Stimulated activated CD8-positive, alpha-beta memory T cell treated with anti-CD3 and anti-CD28 coated beads, Interleukin-7, amount 100 ng/mL, for 1 hour (primary cell): ENCODE measurements around the gene LASP1.

Source experiments
- DNase-seq, 2 donors: peaks; one replicate each; pipeline ENCODE4 v3.0.0-alpha.2; 2020; ENCODE audit warnings: low read depth in 2 of 2

LASP1 gene

GRCh38 chr17:38868817-38869525 lies 887 bp upstream of the LASP1 start:
- peak; percentile 70 to 82 for DNase-seq

- peak in 1 of 2 donors; percentile 49 for DNase-seq
Measured at GRCh38 chr17:38870259-38871165, 654 bp downstream of the LASP1 start.

- DNase-seq, result peak in 1 of 2 donors; percentile 53
Measured at GRCh38 chr17:38871247-38872015, 1.6 kb downstream of the LASP1 start.

- no peak for DNase-seq
Measured at GRCh38 chr17:38872027-38872511, 2.2 kb downstream of the LASP1 start.

GRCh38 chr17:38872671-38873385 lies 3.0 kb downstream of the LASP1 start:
- DNase-seq, result no peak

GRCh38 chr17:38873640-38874380 lies 4.0 kb downstream of the LASP1 start:
- no peak for DNase-seq

- DNase-seq, result no peak
Measured at GRCh38 chr17:38874505-38875400, 4.9 kb downstream of the LASP1 start.

GRCh38 chr17:38875477-38876075 lies 5.7 kb downstream of the LASP1 start:
- DNase-seq, result no peak

GRCh38 chr17:38877130-38877851 lies 7.4 kb downstream of the LASP1 start:
- no peak for DNase-seq

- DNase-seq, result no peak
Measured at GRCh38 chr17:38879878-38880665, 10.2 kb downstream of the LASP1 start.

GRCh38 chr17:38881600-38882191 lies 11.8 kb downstream of the LASP1 start:
- no peak for DNase-seq

GRCh38 chr17:38882870-38883269 lies 13.0 kb downstream of the LASP1 start:
- no peak for DNase-seq

- DNase-seq, result no peak
Measured at GRCh38 chr17:38883592-38884526, 14.0 kb downstream of the LASP1 start.

GRCh38 chr17:38885044-38885727 lies 15.3 kb downstream of the LASP1 start:
- DNase-seq, result no peak
